DOHH2 (cell line): ENCODE data around the gene FBXO2.

Source experiments
- H3F3A ChIP-seq: fragments of 200-600 bp; sonication (generic), shearing (Covaris generic); 2 replicates; pipeline ENCODE4 v1.6.0; 2016; ENCODE audit warnings: antibody characterized with exemption, mild to moderate bottlenecking; ENCODE audit not compliant: control insufficient read depth, insufficient read depth
- H3K27ac ChIP-seq: fragments of 200-600 bp; sonication (generic); 2 replicates; pipeline ENCODE4 v1.5.1; 2014; ENCODE audit warnings: low read depth, mild to moderate bottlenecking, low read length, moderate library complexity
- H3K27me3 ChIP-seq: fragments of 200-600 bp; sonication (generic); 2 replicates; pipeline ENCODE4 v1.6.1; 2014; ENCODE audit warnings: mild to moderate bottlenecking, low read length, mixed read lengths; ENCODE audit not compliant: control insufficient read depth
- H3K36me3 ChIP-seq: fragments of 200-600 bp; sonication (generic); 2 replicates; pipeline ENCODE4 v1.6.1; 2014; ENCODE audit warnings: mild to moderate bottlenecking, low read length, moderate library complexity, mixed read lengths; ENCODE audit not compliant: control insufficient read depth
- H3K4me1 ChIP-seq: fragments of 200-600 bp; sonication (generic); 2 replicates; pipeline ENCODE4 v1.6.1; 2014; ENCODE audit warnings: mild to moderate bottlenecking, low read length, mixed read lengths; ENCODE audit not compliant: control insufficient read depth
- H3K4me2 ChIP-seq: fragments of 200-600 bp; sonication (generic); 2 replicates; pipeline ENCODE4 v1.6.0; 2014; ENCODE audit warnings: mild to moderate bottlenecking, low read length, moderate library complexity
- H3K4me3 ChIP-seq: fragments of 200-600 bp; sonication (generic); 2 replicates; pipeline ENCODE4 v1.5.1; 2014; ENCODE audit warnings: mild to moderate bottlenecking, low read length, mixed read lengths
- H3K79me2 ChIP-seq: fragments of 200-600 bp; sonication (generic); 2 replicates; pipeline ENCODE4 v1.6.1; 2014; ENCODE audit warnings: mild to moderate bottlenecking, low read length, mixed read lengths; ENCODE audit not compliant: control insufficient read depth
- H3K9me2 ChIP-seq: fragments of 200-600 bp; sonication (generic); replicated peaks from 2 replicates; pipeline ENCODE4 v1.6.1; 2014; ENCODE audit warnings: mild to moderate bottlenecking, low read length, mixed read lengths; ENCODE audit not compliant: control insufficient read depth
- H3K9me3 ChIP-seq: fragments of 200-600 bp; sonication (generic); 2 replicates; pipeline ENCODE4 v1.6.1; 2014; ENCODE audit warnings: antibody characterized with exemption, low read length, mixed read lengths; ENCODE audit not compliant: control insufficient read depth, insufficient read depth
- H4K20me1 ChIP-seq: fragments of 200-600 bp; sonication (generic); 2 replicates; pipeline ENCODE4 v1.6.0; 2014; ENCODE audit warnings: low read depth, mild to moderate bottlenecking, antibody characterized with exemption, low read length, moderate library complexity; ENCODE audit not compliant: control insufficient read depth, insufficient read depth
- EZH2phosphoT487 ChIP-seq: fragments of 200-600 bp; sonication (generic); IDR thresholded peaks from 2 replicates; pipeline ENCODE4 v1.6.1; 2017; ENCODE audit warnings: borderline replicate concordance, mild to moderate bottlenecking, antibody characterized with exemption, low read length, moderate library complexity, mixed read lengths
- TF ChIP-seq, protein P1 (sequence below): fragments of 200-600 bp; sonication (generic); IDR thresholded peaks from one replicate; pipeline ENCODE4 v1.5.1; 2014; ENCODE audit warnings: antibody characterized with exemption, mild to moderate bottlenecking, low read depth, low read length; ENCODE audit not compliant: poor library complexity, severe bottlenecking

FBXO2 gene

GRCh38 chr1:11676386-11677103 is 22.3 kb upstream of the FBXO2 start:
- Histone ChIP-seq H4K20me1 (no peaks in the 10 kb centered on the region), H3K9me2 (no peaks in the 10 kb centered on the region), H3K27me3 (no peaks in the 10 kb centered on the region), H3K9me3 (no peaks in the 10 kb centered on the region), H3K36me3 (peaks cover 36% of the 10 kb centered on the region), H3K4me1 (peaks cover 4% of the 10 kb centered on the region), H3K27ac (no peak overlapping the region), H3K79me2 (peaks cover 7% of the 10 kb centered on the region), H3K4me3 (no peak overlapping the region), H3K4me2 (no peak overlapping the region), H3F3A (peaks cover under 1% of the 10 kb centered on the region; the same call in 1 of the 2 replicates)
- TF ChIP-seq, protein P1, sequence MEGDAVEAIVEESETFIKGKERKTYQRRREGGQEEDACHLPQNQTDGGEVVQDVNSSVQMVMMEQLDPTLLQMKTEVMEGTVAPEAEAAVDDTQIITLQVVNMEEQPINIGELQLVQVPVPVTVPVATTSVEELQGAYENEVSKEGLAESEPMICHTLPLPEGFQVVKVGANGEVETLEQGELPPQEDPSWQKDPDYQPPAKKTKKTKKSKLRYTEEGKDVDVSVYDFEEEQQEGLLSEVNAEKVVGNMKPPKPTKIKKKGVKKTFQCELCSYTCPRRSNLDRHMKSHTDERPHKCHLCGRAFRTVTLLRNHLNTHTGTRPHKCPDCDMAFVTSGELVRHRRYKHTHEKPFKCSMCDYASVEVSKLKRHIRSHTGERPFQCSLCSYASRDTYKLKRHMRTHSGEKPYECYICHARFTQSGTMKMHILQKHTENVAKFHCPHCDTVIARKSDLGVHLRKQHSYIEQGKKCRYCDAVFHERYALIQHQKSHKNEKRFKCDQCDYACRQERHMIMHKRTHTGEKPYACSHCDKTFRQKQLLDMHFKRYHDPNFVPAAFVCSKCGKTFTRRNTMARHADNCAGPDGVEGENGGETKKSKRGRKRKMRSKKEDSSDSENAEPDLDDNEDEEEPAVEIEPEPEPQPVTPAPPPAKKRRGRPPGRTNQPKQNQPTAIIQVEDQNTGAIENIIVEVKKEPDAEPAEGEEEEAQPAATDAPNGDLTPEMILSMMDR: peak; percentile 21
- TF ChIP-seq EZH2phosphoT487: no peak

- no peaks in the 10 kb centered on the region for H4K20me1 ChIP-seq
- no peaks in the 10 kb centered on the region for H3F3A ChIP-seq
- H3K9me3 ChIP-seq: no peaks in the 10 kb centered on the region
- H3K4me3 ChIP-seq: no peak overlapping the region
- H3K79me2 ChIP-seq: peaks cover 3% of the 10 kb centered on the region
- H3K4me1 ChIP-seq: peaks cover 2% of the 10 kb centered on the region
- H3K36me3 ChIP-seq: peaks cover 36% of the 10 kb centered on the region
- H3K4me2 ChIP-seq: no peak overlapping the region
- no peak overlapping the region for H3K27ac ChIP-seq
- H3K27me3 ChIP-seq: no peaks in the 10 kb centered on the region
- H3K9me2 ChIP-seq: no peaks in the 10 kb centered on the region
- no peak for TF ChIP-seq EZH2phosphoT487
- TF ChIP-seq, protein P1: no peak
These were observed 21.1 kb upstream of the FBXO2 start for GRCh38 chr1:11675325-11675724.

DNA sequence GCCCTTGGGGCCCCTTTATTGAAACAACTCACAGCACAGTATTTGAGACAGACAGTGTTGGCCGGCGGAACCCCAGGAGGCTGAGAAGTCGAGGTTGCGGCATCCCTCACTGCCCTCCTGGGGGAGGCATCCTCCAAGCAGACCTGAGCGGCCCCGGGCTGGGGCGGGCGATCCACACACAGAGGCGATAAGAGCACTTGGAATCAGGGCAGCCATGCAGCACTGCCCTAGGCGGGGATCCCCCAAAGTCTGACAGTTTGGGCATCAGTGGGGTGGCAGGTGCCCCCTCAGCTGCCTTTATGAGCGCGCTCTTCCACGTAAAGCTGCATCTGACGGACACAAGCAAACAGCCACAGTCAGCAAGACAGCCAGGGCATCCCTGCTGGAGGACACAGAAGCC is 20.3 kb upstream of the FBXO2 start:
- Histone ChIP-seq H4K20me1 (no peaks in the 10 kb centered on the region), H3K36me3 (peaks cover 36% of the 10 kb centered on the region), H3K27ac (no peak overlapping the region), H3K27me3 (no peaks in the 10 kb centered on the region), H3K9me3 (no peaks in the 10 kb centered on the region), H3K4me1 (no peaks in the 10 kb centered on the region; the same call in 1 of the 2 replicates), H3F3A (no peaks in the 10 kb centered on the region), H3K4me2 (no peak overlapping the region), H3K4me3 (no peak overlapping the region), H3K79me2 (no peaks in the 10 kb centered on the region), H3K9me2 (no peaks in the 10 kb centered on the region)
- TF ChIP-seq, protein P1: no peak
- no peak for TF ChIP-seq EZH2phosphoT487
